Loucy (cell line): ENCODE measurements around the gene TMEM158.

Experiments used
- H2AFZ ChIP-seq: fragments of 200-600 bp; sonication (generic); 2 replicates; pipeline ENCODE4 v1.6.0; 2016; ENCODE audit warnings: antibody characterized with exemption, mild to moderate bottlenecking, low read length, moderate library complexity
- H3F3A ChIP-seq: fragments of 200-600 bp; 2 replicates; pipeline ENCODE4 v1.6.0; 2016; ENCODE audit warnings: antibody characterized with exemption, low read depth, mild to moderate bottlenecking
- H3K27me3 ChIP-seq: fragments of 200-600 bp; sonication (generic); 2 replicates; pipeline ENCODE4 v1.6.1; 2014; ENCODE audit warnings: low read length, mild to moderate bottlenecking; ENCODE audit not compliant: insufficient read depth, poor library complexity, severe bottlenecking
- H3K36me3 ChIP-seq: fragments of 200-600 bp; sonication (generic); 2 replicates; pipeline ENCODE4 v1.6.1; 2016; ENCODE audit warnings: low read length; ENCODE audit not compliant: insufficient read depth
- H3K4me1 ChIP-seq: fragments of 200-600 bp; sonication (generic); 2 replicates; pipeline ENCODE4 v1.5.1; 2014; ENCODE audit warnings: low read length, mild to moderate bottlenecking; ENCODE audit not compliant: insufficient read depth, poor library complexity, severe bottlenecking
- H3K4me2 ChIP-seq: fragments of 200-600 bp; sonication (generic); 2 replicates; pipeline ENCODE4 v1.6.0; 2014; ENCODE audit warnings: antibody characterized with exemption, low read length, low read depth, mild to moderate bottlenecking; ENCODE audit not compliant: poor library complexity, severe bottlenecking
- H3K4me3 ChIP-seq: fragments of 200-600 bp; sonication (generic); 2 replicates; pipeline ENCODE4 v1.5.1; 2014; ENCODE audit warnings: low read length, mild to moderate bottlenecking, mixed read lengths; ENCODE audit not compliant: poor library complexity, severe bottlenecking
- H3K79me2 ChIP-seq: fragments of 200-600 bp; sonication (generic); 2 replicates; pipeline ENCODE4 v1.6.1; 2014; ENCODE audit warnings: low read length; ENCODE audit not compliant: insufficient read depth
- H3K9ac ChIP-seq: fragments of 200-600 bp; sonication (generic); 2 replicates; pipeline ENCODE4 v1.6.0; 2014; ENCODE audit warnings: mild to moderate bottlenecking, low read depth, low read length, moderate library complexity; ENCODE audit not compliant: poor library complexity, severe bottlenecking
- H3K9me2 ChIP-seq: fragments of 200-600 bp; sonication (generic); replicated peaks from 2 replicates; pipeline ENCODE4 v1.6.1; 2016; ENCODE audit warnings: low read depth, low read length, mixed read lengths
- H3K9me3 ChIP-seq: fragments of 200-600 bp; sonication (generic); 2 replicates; pipeline ENCODE4 v1.6.1; 2014; ENCODE audit warnings: mild to moderate bottlenecking, antibody characterized with exemption, low read length, low read depth; ENCODE audit not compliant: insufficient read depth
- H4K20me1 ChIP-seq: fragments of 200-600 bp; sonication (generic); 2 replicates; pipeline ENCODE4 v1.6.0; 2014; ENCODE audit warnings: antibody characterized with exemption, low read length, mild to moderate bottlenecking; ENCODE audit not compliant: insufficient read depth, poor library complexity, severe bottlenecking
- EZH2phosphoT487 ChIP-seq: fragments of 200-600 bp; IDR thresholded peaks from 2 replicates; pipeline ENCODE4 v1.6.1; 2018; ENCODE audit warnings: antibody characterized with exemption, mild to moderate bottlenecking, moderate library complexity, borderline replicate concordance
- TF ChIP-seq, protein P1 (sequence below): fragments of 200-600 bp; sonication (generic); conservative IDR thresholded peaks from 2 replicates; pipeline ENCODE4 v1.5.1; 2014; ENCODE audit warnings: mild to moderate bottlenecking, antibody characterized with exemption, low read length

The TMEM158 gene

GRCh38 chr3:45236964-45237363, 10.9 kb upstream of the TMEM158 start:
- Histone ChIP-seq H3K9ac (no peak overlapping the region), H2AFZ (no peak overlapping the region), H3K79me2 (no peaks in the 10 kb centered on the region), H3K4me3 (no peak overlapping the region), H3K27me3 (no peaks in the 10 kb centered on the region), H3F3A (no peaks in the 10 kb centered on the region), H3K9me2 (no peaks in the 10 kb centered on the region), H3K36me3 (no peaks in the 10 kb centered on the region), H3K9me3 (no peaks in the 10 kb centered on the region), H4K20me1 (no peaks in the 10 kb centered on the region), H3K4me2 (no peak overlapping the region), H3K4me1 (peaks cover 6% of the 10 kb centered on the region)
- TF ChIP-seq EZH2phosphoT487 = no peak
- TF ChIP-seq, protein P1, sequence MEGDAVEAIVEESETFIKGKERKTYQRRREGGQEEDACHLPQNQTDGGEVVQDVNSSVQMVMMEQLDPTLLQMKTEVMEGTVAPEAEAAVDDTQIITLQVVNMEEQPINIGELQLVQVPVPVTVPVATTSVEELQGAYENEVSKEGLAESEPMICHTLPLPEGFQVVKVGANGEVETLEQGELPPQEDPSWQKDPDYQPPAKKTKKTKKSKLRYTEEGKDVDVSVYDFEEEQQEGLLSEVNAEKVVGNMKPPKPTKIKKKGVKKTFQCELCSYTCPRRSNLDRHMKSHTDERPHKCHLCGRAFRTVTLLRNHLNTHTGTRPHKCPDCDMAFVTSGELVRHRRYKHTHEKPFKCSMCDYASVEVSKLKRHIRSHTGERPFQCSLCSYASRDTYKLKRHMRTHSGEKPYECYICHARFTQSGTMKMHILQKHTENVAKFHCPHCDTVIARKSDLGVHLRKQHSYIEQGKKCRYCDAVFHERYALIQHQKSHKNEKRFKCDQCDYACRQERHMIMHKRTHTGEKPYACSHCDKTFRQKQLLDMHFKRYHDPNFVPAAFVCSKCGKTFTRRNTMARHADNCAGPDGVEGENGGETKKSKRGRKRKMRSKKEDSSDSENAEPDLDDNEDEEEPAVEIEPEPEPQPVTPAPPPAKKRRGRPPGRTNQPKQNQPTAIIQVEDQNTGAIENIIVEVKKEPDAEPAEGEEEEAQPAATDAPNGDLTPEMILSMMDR = no peak

DNA sequence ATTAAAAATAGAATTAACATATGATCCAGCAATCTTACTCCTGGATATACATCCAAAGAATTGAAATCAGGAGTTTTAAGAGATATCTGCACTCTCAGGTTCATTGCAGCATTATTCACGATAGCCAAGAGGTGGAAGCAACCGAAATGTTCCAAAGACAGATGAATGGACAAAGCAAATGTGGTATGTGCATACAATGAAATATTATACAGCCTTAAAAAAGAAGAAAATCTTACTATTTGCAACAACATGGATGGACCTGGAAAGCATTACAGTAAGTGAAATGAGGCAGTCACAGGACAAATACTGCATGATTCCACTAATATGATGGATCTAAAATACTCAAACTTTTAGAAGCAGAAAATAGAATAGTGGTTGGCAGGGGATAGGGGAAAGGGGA, 9.3 kb upstream of the TMEM158 start:
- no peaks in the 10 kb centered on the region for H3K9me3 ChIP-seq
- no peaks in the 10 kb centered on the region for H3K79me2 ChIP-seq
- H3F3A ChIP-seq = no peaks in the 10 kb centered on the region
- no peak overlapping the region for H3K4me2 ChIP-seq
- H3K9me2 ChIP-seq = no peaks in the 10 kb centered on the region
- H3K36me3 ChIP-seq = no peaks in the 10 kb centered on the region
- H3K27me3 ChIP-seq = no peaks in the 10 kb centered on the region
- TF ChIP-seq EZH2phosphoT487 = no peak
- TF ChIP-seq, protein P1 = no peak
- H4K20me1 ChIP-seq = no peaks in the 10 kb centered on the region
- H2AFZ ChIP-seq = no peak overlapping the region
- no peak overlapping the region for H3K4me3 ChIP-seq
- H3K9ac ChIP-seq = no peak overlapping the region
- peaks cover 6% of the 10 kb centered on the region for H3K4me1 ChIP-seq

DNA sequence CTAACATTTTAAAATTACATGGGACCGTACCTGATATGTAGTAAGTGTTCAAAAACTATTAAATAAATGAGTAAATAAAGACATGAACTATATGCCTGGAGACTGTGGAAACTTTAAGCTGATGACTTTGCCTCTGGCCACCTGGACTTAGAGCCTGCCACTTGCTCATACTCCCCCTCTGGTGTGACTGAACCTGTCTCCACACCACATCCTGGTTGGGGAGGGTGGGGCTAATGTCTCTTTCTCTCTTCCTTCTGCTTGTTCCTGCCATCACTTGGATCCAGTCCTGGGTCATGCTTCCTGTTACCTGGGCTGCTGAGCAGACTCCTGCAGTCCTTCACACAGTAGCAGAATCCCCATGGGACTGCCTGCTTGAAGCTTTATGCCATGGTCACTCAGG, 8.2 kb upstream of the TMEM158 start:
- H3K36me3 ChIP-seq = no peaks in the 10 kb centered on the region
- H3K9me2 ChIP-seq = no peaks in the 10 kb centered on the region
- no peak overlapping the region for H3K9ac ChIP-seq
- H3K4me2 ChIP-seq = no peak overlapping the region
- TF ChIP-seq EZH2phosphoT487 = no peak
- TF ChIP-seq, protein P1 = no peak
- no peaks in the 10 kb centered on the region for H4K20me1 ChIP-seq
- H3K9me3 ChIP-seq = no peaks in the 10 kb centered on the region
- peaks cover 6% of the 10 kb centered on the region for H3K4me1 ChIP-seq
- no peaks in the 10 kb centered on the region for H3F3A ChIP-seq
- H3K79me2 ChIP-seq = no peaks in the 10 kb centered on the region
- H2AFZ ChIP-seq = 0 out of 2 replicates have a peak overlapping the region, but pooled peaks have one; percentile 13
- H3K27me3 ChIP-seq = no peaks in the 10 kb centered on the region
- H3K4me3 ChIP-seq = no peak overlapping the region
